Tibial artery (tissue), 4 donors: ENCODE results near the gene HNRNPL.

Source experiments
- DNase-seq, 2 donors: peaks; one replicate each; pipeline ENCODE4 v3.0.0-alpha.2; 2019
- H3K27ac ChIP-seq, 2 donors: fragments of 200-600 bp; sonication (generic) in 1 of 2; 1 replicate in 1 of 2; 2 replicates in 1 of 2; pipeline ENCODE4 v1.5.1; 2018 to 2019; ENCODE audit warnings: mild to moderate bottlenecking in 1 of 2
- H3K27me3 ChIP-seq, 2 donors: fragments of 200-600 bp; sonication (generic) in 1 of 2; one replicate each; pipeline versions ENCODE4 v1.5.1 to v1.6.0; 2016 to 2019
- H3K36me3 ChIP-seq, 3 donors: fragments of 200-600 bp; sonication (generic) in 2 of 3; one replicate each; pipeline ENCODE4 v1.5.1; 2016 to 2019; ENCODE audit warnings: mild to moderate bottlenecking in 2 of 3
- H3K4me1 ChIP-seq, 4 donors: fragments of 200-600 bp; sonication (generic) in 2 of 4; 1 replicate in 3 of 4; 2 replicates in 1 of 4; pipeline ENCODE4 v1.5.1; 2016 to 2019
- H3K4me3 ChIP-seq, 2 donors: fragments of 200-600 bp; sonication (generic) in 1 of 2; 1 replicate in 1 of 2; 2 replicates in 1 of 2; pipeline ENCODE4 v1.5.1; 2018 to 2019; ENCODE audit warnings: mild to moderate bottlenecking in 2 of 2
- H3K9me3 ChIP-seq, 3 donors: fragments of 200-600 bp; sonication (generic) in 1 of 3; one replicate each; pipeline ENCODE4 v1.5.1; 2016 to 2019
- intact Hi-C: fragments of 100-400 bp; cut with DNase I; formaldehyde crosslinking; loops from one replicate; pipeline ENCODE4 v1.15.0; 2023; ENCODE audit warnings: low total_unique reads
- TF ChIP-seq, protein P1 (sequence below), 2 experiments: fragments of 200-600 bp in 1 of 2; fragments of 450-650 bp in 1 of 2; IDR thresholded peaks; one replicate each; pipeline ENCODE4 v1.5.1; 2017 to 2019; ENCODE audit warnings: antibody characterized with exemption in 2 of 2, mild to moderate bottlenecking in 1 of 2, moderate library complexity in 1 of 2

The HNRNPL gene

DNA sequence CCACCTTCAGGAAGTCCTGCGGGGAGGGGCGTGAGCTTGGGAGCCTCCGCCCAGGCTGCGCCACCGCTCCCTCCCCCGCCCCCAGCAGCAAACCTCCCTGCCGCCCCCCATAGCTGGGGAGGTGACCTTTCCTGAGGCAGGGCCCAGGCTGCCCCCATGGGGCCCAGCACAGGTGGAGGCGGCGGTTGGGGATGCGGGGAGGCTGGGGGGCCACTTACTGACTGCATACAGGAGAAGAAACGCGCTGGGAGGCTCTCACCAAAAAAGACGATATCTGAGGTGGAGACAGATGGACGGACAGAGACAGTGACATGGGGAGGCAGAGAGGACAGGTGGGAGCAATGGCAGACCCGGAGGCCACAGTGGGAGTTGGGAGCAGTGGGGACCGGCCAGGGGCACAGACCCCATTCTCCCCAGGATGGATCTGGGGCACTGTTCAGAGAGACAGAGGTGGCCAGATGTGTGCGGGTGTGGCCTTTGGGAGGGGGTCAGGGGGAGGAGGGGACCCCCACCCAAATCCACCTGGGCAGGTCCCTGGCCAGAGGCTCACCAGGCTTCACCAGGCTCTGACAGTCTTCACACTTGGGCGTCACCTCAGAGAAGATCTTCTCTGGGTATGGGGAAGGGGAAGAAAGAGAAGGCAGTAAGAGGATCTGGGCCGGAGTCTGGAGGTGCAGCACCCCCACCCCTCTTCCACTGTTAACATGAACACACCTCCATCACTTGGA is 31.3 kb upstream of the HNRNPL start:
- H3K9me3 ChIP-seq = no peaks in the 10 kb centered on the region
- intact Hi-C loops = loop anchor here (10.0 kb wide), 1 partner anchor 366 kb away; no protein-coding TSS in a partner anchor
- no peak for DNase-seq
- TF ChIP-seq, protein P1, sequence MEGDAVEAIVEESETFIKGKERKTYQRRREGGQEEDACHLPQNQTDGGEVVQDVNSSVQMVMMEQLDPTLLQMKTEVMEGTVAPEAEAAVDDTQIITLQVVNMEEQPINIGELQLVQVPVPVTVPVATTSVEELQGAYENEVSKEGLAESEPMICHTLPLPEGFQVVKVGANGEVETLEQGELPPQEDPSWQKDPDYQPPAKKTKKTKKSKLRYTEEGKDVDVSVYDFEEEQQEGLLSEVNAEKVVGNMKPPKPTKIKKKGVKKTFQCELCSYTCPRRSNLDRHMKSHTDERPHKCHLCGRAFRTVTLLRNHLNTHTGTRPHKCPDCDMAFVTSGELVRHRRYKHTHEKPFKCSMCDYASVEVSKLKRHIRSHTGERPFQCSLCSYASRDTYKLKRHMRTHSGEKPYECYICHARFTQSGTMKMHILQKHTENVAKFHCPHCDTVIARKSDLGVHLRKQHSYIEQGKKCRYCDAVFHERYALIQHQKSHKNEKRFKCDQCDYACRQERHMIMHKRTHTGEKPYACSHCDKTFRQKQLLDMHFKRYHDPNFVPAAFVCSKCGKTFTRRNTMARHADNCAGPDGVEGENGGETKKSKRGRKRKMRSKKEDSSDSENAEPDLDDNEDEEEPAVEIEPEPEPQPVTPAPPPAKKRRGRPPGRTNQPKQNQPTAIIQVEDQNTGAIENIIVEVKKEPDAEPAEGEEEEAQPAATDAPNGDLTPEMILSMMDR (IDR thresholded peaks at IDR 0.05) = no peak
- no peak overlapping the region for H3K4me3 ChIP-seq
- no peaks in the 10 kb centered on the region for H3K4me1 ChIP-seq
- no peaks in the 10 kb centered on the region for H3K27me3 ChIP-seq
- no peak overlapping the region for H3K27ac ChIP-seq
- H3K36me3 ChIP-seq = peaks cover 27 to 63% (median 45%) of the 10 kb centered on the region in 3 donors

DNA sequence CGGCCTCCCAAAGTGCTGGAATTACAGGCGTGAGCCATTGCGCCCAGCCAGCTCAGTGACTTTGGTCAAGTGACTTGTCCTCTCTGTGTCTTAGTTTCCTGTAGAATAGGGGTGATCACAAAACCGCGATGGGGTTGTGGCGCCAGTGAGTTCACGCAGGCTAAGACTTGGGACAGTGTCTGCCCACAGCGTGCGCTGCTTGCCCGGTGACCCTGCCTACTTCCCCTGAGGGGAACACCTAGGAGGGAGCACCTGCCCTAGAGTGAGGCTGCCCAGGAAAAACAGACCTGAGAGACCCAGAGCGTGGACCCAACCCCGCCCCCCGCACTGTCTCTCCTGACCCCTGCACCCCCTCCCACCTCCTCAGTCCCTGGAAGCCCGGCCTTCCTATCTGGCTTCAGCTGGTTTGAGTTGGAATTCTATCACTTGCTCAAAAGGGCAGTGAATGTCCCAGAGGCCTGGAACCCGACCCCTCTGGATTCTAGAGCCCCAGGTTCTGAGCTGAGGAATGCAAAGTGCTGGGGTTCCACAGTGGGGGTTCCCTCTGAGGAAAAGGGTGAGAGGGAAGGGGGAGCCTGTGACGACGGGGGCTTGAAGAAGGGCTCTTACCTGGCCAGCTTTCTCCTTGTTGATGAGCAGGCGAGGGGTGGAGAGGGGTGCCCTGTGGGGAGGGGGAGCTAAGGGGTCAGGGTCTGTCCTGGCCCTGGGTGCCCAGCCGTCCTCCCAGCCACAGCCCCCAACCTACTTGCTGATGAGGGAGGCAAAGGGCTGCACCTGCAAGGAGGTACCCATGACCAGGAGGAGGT is 30.5 kb upstream of the HNRNPL start:
- no peak for DNase-seq
- intact Hi-C loops = loop anchor here (10.0 kb wide), 1 partner anchor 365 kb away; no protein-coding TSS in a partner anchor
- no peaks in the 10 kb centered on the region for H3K27me3 ChIP-seq
- TF ChIP-seq, protein P1 (IDR thresholded peaks at IDR 0.05) = no peak
- no peak overlapping the region for H3K4me3 ChIP-seq
- no peak overlapping the region for H3K27ac ChIP-seq
- H3K4me1 ChIP-seq = no peaks in the 10 kb centered on the region
- H3K36me3 ChIP-seq = peaks cover 27 to 63% (median 45%) of the 10 kb centered on the region in 3 donors
- H3K9me3 ChIP-seq = no peaks in the 10 kb centered on the region

DNA sequence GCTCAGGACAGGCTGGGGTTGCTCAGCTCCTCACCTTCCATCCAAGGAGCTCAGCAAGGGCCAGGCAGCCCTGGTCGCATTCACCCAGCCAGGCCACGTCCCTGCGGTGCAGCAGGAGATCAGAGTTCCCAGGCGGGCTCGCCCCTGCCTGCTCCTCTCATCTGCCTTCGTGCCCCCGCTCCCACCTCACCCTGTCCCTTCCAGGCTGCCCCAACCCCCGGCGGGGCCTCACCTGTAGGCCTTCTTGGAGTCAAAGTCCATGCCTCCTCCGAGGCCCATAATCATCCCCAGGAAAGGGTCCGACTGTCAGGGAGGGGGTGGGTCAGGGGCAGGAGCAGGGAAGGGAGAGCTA is 29.6 kb upstream of the HNRNPL start:
- H3K4me3 ChIP-seq = no peak overlapping the region
- H3K27me3 ChIP-seq = no peaks in the 10 kb centered on the region
- no peak for DNase-seq
- intact Hi-C loops = loop anchor here (10.0 kb wide), 1 partner anchor 115 kb away; no protein-coding TSS in a partner anchor
- no peaks in the 10 kb centered on the region for H3K9me3 ChIP-seq
- no peaks in the 10 kb centered on the region for H3K4me1 ChIP-seq
- H3K27ac ChIP-seq = no peak overlapping the region
- TF ChIP-seq, protein P1 (IDR thresholded peaks at IDR 0.05) = no peak
- H3K36me3 ChIP-seq = peaks cover 27 to 55% (median 45%) of the 10 kb centered on the region in 3 donors

DNA sequence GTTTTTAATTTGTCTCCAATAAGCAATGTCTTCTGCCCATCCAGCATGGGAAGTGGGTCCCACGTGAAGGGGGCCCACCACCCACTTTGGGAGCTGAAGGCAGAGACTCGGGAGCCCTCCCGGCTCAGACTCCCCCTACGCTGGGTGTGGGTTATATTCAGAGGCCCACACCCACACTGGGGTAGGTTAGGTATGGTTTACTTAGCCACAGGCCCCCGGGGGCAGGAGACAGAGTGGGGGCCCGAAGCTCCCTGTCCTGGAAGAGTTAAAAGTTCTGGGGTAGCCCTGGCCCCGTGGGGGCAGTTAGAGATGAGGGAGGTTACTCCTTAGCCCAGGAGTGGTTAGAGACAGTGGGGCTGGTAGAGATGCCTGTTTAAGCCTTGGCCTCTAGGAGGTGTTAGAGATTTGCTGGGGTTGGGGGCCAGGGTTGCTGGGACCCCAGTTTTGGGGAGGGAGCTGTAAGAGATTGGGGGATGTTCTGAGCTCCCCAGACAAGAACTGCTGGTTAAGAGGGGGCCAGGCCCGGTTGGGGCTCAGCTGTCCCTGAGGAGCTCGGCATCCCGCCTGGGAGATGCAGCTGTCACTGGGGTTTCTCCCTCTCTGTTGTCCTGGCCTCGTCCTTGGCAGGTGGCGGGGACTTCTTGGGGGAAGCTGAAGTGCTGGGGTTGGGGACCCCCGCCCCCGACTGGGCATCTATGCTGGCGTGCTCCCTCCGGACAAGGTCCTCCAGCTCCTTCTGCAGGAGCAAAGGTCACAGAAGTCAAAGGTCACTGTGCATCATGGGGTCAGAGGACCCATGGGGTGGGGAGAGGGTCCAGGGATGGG is 29.0 kb upstream of the HNRNPL start:
- no peak overlapping the region for H3K4me3 ChIP-seq
- TF ChIP-seq, protein P1 (IDR thresholded peaks at IDR 0.05) = no peak
- H3K27ac ChIP-seq = no peak overlapping the region
- DNase-seq = no peak
- peaks cover 27 to 53% (median 45%) of the 10 kb centered on the region in 3 donors for H3K36me3 ChIP-seq
- no peaks in the 10 kb centered on the region for H3K4me1 ChIP-seq
- no peaks in the 10 kb centered on the region for H3K9me3 ChIP-seq
- intact Hi-C loops = loop anchor here (10.0 kb wide), 1 partner anchor 114 kb away; no protein-coding TSS in a partner anchor
- H3K27me3 ChIP-seq = no peaks in the 10 kb centered on the region
